Mesothelial cell of epicardium (in vitro differentiated cells): ENCODE data around the gene TUBGCP2. TPM values are rescaled to one million over a fixed set of nuclear protein-coding genes. Genes with fewer than 3 reads are reported as not detected.

Source experiments
- DNase-seq, 2 experiments: peaks; one replicate each; pipeline ENCODE4 v3.0.0; 2021; ENCODE audit warnings: low spot score in 2 of 2; ENCODE audit not compliant: unreplicated experiment in 2 of 2
- H3K27ac Mint-ChIP-seq: 2 replicates; pipeline ENCODE4 v1.8.0; 2021; ENCODE audit warnings: mixed read lengths
- H3K27me3 Mint-ChIP-seq: 2 replicates; pipeline ENCODE4 v1.8.0; 2021; ENCODE audit warnings: low read depth, mixed read lengths
- H3K36me3 Mint-ChIP-seq: 2 replicates; pipeline ENCODE4 v1.8.0; 2021; ENCODE audit warnings: mixed read lengths
- H3K4me1 Mint-ChIP-seq: 2 replicates; pipeline ENCODE4 v1.8.0; 2021; ENCODE audit warnings: mixed read lengths
- H3K4me3 Mint-ChIP-seq: 2 replicates; pipeline ENCODE4 v1.8.0; 2021; ENCODE audit warnings: mild to moderate bottlenecking, moderate library complexity, mixed read lengths
- H3K9me3 Mint-ChIP-seq: 2 replicates; pipeline ENCODE4 v1.8.0; 2021; ENCODE audit warnings: mixed read lengths
- total RNA-seq: library from RNA; stranded (reverse); gene quantifications from 3 replicates; pipeline ENCODE4 v1.2.1, GENCODE V29; 2021
- TF ChIP-seq, protein P1 (sequence below): fragments of 200-600 bp; sonication (generic); IDR thresholded peaks from one replicate; pipeline ENCODE4 v1.5.0; 2021; ENCODE audit warnings: antibody characterized with exemption; ENCODE audit not compliant: unreplicated experiment

The TUBGCP2 gene
- total RNA-seq, 1 donor from 2014 or later: 69.6 TPM

DNA sequence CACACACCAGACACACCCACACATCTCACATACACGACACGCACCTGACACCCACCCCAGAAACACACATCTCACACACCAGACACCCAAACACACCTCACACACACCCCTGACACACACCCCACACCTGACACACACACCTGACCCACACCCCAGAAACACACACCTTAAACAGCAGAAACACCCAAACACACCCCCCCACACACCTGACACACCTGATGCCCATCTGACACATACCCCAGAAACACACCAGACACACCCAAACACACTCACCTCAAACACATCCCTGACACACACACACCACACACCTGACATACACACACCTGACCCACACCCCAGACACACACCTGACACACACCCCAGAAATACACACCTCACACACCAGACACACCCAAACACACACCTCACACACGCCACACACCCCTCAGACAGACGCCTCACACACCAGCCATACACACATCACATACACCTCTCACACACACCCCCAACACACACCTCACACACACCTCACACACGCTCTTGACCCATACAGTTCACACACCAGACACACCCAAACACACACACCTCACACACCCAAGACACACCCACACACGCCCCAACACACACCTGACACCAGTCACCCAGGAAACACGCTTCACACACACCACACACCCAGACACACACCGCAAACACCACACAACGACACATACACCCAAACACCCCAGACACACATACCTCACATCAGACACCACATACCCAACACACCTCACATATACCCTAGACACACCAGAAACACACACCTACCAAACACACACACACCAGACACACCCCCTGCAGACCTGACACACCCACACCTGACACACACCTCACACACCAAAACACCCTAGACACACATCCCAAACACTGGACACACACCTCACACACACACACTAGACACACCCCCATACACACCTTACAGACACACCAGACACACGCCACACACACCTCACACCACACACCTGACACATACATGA is 29.7 kb upstream of the TUBGCP2 start:
- TF ChIP-seq, protein P1, sequence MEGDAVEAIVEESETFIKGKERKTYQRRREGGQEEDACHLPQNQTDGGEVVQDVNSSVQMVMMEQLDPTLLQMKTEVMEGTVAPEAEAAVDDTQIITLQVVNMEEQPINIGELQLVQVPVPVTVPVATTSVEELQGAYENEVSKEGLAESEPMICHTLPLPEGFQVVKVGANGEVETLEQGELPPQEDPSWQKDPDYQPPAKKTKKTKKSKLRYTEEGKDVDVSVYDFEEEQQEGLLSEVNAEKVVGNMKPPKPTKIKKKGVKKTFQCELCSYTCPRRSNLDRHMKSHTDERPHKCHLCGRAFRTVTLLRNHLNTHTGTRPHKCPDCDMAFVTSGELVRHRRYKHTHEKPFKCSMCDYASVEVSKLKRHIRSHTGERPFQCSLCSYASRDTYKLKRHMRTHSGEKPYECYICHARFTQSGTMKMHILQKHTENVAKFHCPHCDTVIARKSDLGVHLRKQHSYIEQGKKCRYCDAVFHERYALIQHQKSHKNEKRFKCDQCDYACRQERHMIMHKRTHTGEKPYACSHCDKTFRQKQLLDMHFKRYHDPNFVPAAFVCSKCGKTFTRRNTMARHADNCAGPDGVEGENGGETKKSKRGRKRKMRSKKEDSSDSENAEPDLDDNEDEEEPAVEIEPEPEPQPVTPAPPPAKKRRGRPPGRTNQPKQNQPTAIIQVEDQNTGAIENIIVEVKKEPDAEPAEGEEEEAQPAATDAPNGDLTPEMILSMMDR: no peak
- Mint-ChIP-seq H3K27me3 (peaks cover 41% of the 10 kb centered on the region), H3K27ac (no peak overlapping the region), H3K36me3 (no peaks in the 10 kb centered on the region), H3K9me3 (peaks cover 5% of the 10 kb centered on the region), H3K4me1 (peaks cover 3% of the 10 kb centered on the region), H3K4me3 (no peak overlapping the region)
- no peak for DNase-seq

DNA sequence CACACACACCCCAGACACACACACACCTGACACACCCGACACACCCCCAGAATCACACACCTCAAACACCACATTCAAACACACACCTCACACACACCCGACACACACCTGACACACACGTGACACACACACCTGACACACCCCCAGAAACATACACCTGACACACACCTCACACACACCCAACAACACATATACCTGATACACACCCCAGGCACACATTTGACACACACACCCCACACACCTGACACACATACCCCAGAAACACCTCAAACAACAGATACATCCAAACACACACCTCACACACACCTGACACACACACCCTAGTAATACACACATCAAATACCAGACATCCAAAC is 28.7 kb upstream of the TUBGCP2 start:
- H3K4me3 Mint-ChIP-seq: no peak overlapping the region
- TF ChIP-seq, protein P1: no peak
- no peak for DNase-seq
- no peak overlapping the region for H3K27ac Mint-ChIP-seq
- H3K36me3 Mint-ChIP-seq: no peaks in the 10 kb centered on the region
- H3K27me3 Mint-ChIP-seq: peaks cover 44% of the 10 kb centered on the region
- H3K4me1 Mint-ChIP-seq: peaks cover 3% of the 10 kb centered on the region
- peaks cover 10% of the 10 kb centered on the region for H3K9me3 Mint-ChIP-seq

DNA sequence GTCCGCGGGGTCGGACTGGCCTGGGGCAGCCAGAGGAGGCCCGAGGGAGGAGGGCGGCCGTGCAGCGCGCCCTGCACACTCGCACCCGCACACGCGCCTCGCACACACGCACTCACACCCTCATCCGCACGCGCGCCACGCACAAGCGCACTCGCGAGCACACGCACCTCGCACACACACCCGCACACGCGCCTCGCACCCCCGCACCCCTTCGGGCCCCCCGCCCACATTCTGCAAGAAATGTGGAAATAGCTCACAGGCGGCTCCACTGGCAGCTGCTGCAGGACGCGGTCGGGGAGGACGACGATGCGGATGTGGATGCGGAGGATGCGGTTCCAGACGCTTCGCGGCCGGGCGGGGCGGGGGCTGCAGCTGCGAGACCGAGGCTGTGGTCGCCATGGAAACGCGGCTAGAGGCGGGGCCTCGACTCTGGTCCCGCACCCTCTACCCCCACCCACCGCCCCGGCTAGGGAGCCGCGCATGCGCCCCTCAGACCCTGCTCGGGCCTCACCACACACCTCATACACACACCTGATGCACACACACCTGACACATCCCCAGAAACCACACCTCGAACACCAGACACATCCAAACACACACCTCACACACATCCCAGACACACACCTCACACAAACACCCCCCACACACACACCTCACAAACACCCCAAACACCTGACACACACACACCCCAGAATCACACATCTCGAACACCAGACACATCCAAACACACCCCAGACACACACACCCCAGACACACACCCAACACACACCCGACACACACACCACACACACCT is 28.1 kb upstream of the TUBGCP2 start, which contains the start of gene CALY:
CALY (minus strand) TSS at position 320 of the 793 bp plus-strand sequence. CDS start 7,907 bp downstream, outside the sequence.
- Mint-ChIP-seq H3K4me1 (peaks cover 3% of the 10 kb centered on the region), H3K9me3 (peaks cover 8% of the 10 kb centered on the region), H3K4me3 (peak within 1 kb of the TSS; percentile 25), H3K36me3 (no peaks in the 10 kb centered on the region), H3K27me3 (peaks cover 47% of the 10 kb centered on the region), H3K27ac (no peak within 1 kb of the TSS)
- TF ChIP-seq, protein P1: no peak
- DNase-seq: peak in 1 of 2 experiments; percentile 65

DNA sequence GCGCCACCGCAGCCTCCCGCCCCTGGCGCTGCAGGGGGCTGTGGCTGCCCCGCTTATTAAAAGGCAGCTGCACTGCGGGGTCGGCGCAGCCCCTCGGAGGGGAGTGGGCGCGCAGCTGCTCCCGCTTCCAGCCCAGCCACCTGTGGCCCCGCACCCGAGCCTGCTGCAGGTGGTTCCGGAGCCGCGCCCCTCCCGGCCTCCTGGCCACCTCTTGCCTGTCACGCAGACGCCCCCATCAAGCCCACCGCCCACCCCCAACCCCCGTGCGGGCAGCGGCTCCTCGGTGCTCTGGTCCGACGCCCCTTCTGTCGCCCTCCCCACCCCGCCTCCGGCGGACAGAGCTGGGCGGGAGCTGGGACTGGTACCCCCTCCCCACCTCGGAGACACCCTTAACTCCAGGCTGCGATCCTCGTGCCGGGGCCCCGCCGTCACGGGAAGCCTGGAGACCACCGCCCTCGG is 27.5 kb upstream of the TUBGCP2 start:
- Mint-ChIP-seq H3K4me1 (peaks cover 3% of the 10 kb centered on the region), H3K4me3 (no peak overlapping the region), H3K27me3 (peaks cover 47% of the 10 kb centered on the region), H3K27ac (no peak overlapping the region), H3K9me3 (peaks cover 5% of the 10 kb centered on the region), H3K36me3 (no peaks in the 10 kb centered on the region)
- TF ChIP-seq, protein P1: no peak
- DNase-seq: no peak

DNA sequence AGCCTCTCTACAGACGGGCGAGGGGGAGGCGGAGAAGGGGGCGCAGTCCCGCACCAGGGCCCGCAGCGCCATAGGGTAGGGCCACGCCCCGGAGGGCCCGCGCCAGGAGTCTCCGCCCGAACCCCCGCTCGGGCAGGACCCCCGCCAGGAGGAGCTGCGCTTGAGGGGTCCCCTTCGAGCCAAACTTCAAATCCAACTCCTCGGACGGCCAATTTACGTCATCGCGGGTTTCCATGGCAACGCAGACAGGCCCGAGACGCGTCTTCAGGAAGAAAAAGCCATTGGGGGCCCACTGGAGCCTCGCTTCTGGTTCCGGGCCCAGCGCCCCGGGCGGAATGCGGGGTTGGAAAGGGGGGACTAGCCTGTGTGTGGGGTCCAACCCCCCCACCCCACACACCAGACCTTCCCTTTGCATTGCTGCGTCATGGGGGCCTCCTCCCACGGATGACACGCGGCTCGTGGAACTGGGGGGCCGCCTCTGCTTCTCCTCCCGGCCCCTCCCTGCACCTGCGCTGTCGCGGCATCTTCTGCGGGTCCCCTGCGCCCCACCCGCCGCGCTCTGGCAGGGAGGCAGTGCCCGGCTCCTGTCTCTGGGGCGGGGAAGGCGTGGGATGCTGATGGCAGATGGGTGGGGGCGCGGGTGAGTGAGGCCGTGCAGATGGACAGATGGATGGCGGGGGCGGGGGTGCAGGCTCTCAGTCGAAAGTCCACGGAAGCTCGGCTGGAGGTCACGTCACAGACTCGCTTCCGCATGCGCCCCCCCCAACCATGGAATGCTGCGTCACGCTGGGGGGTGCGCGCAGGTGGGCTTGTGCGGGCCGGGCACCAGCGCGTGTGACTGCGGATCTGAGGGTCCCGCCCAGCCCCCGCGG is 26.8 kb upstream of the TUBGCP2 start:
- H3K9me3 Mint-ChIP-seq: peaks cover 5% of the 10 kb centered on the region
- H3K27me3 Mint-ChIP-seq: peaks cover 47% of the 10 kb centered on the region
- DNase-seq: peak in 1 of 2 experiments; percentile 75
- H3K27ac Mint-ChIP-seq: no peak overlapping the region
- H3K4me3 Mint-ChIP-seq: peak overlapping the region; percentile 25
- H3K4me1 Mint-ChIP-seq: peaks cover 3% of the 10 kb centered on the region
- TF ChIP-seq, protein P1: no peak
- H3K36me3 Mint-ChIP-seq: no peaks in the 10 kb centered on the region
